Mammary epithelial cell (primary cell): ENCODE measurements around the gene UGGT1.

Experiments used
- CTCF ChIP-seq, 2 donors: IDR thresholded peaks in 1 of 2; conservative IDR thresholded peaks in 1 of 2; 2 replicates each; pipeline ENCODE4 v1.5.1; 2011 to 2012; ENCODE audit warnings: inconsistent platforms in 2 of 2, low read length in 2 of 2, mild to moderate bottlenecking in 2 of 2, control low read depth in 1 of 2, low read depth in 1 of 2; ENCODE audit not compliant: insufficient read depth in 1 of 2; ENCODE audit errors: extremely low read depth in 1 of 2
- EZH2 ChIP-seq: IDR thresholded peaks from 2 replicates; pipeline ENCODE4 v1.6.1; 2012; ENCODE audit warnings: low read length, inconsistent platforms, borderline replicate concordance

DNA sequence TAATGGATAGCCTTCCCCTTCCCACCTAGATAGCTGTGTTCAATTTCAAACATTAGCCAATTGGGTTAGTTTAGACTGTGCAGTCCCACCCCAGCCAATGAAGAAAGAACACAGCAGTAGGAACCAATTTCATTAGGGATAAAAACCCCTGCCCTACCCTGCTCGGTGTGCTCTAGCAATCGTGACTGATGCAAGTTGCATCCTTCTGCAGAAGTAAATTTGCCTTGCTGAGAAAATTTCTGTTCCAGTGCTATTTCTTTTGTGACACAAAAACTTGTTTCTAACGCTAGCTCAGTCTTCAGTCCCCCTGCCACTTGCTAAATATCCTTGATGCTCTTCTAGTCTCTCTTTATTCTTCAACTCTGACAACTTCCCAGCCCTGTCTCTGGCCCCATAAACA, 48.0 kb upstream of the UGGT1 start:
- TF ChIP-seq EZH2 = no peak
- TF ChIP-seq CTCF (conservative IDR thresholded peaks at IDR 0.05 in 1 of 2, IDR thresholded peaks at IDR 0.05 in 1 of 2; ENCODE audit: extremely low read depth in 1 of 2, insufficient read depth in 1 of 2, low read depth in 1 of 2, low read length in 2 of 2) = no peak
